ENCODE data around the gene GTF3C6.

GRCh38 chr6:110949679-110950285 lies 8.7 kb upstream of the GTF3C6 start:
- TF ChIP-seq SIN3A (IDR thresholded peaks at IDR 0.05; ENCODE audit: borderline replicate concordance, insufficient read depth, low read length) (no peak), TAF1 (IDR thresholded peaks at IDR 0.05; ENCODE audit: borderline replicate concordance, insufficient read depth, low read length) (no peak), POLR2AphosphoS5 (IDR thresholded peaks at IDR 0.05; ENCODE audit: low read depth, low read length) (no peak), FOXP2 (optimal IDR thresholded peaks at IDR 0.05; ENCODE audit: borderline replicate concordance, extremely low read depth, extremely low read length, insufficient read depth) (no peak)
- TF ChIP-seq, protein P1, sequence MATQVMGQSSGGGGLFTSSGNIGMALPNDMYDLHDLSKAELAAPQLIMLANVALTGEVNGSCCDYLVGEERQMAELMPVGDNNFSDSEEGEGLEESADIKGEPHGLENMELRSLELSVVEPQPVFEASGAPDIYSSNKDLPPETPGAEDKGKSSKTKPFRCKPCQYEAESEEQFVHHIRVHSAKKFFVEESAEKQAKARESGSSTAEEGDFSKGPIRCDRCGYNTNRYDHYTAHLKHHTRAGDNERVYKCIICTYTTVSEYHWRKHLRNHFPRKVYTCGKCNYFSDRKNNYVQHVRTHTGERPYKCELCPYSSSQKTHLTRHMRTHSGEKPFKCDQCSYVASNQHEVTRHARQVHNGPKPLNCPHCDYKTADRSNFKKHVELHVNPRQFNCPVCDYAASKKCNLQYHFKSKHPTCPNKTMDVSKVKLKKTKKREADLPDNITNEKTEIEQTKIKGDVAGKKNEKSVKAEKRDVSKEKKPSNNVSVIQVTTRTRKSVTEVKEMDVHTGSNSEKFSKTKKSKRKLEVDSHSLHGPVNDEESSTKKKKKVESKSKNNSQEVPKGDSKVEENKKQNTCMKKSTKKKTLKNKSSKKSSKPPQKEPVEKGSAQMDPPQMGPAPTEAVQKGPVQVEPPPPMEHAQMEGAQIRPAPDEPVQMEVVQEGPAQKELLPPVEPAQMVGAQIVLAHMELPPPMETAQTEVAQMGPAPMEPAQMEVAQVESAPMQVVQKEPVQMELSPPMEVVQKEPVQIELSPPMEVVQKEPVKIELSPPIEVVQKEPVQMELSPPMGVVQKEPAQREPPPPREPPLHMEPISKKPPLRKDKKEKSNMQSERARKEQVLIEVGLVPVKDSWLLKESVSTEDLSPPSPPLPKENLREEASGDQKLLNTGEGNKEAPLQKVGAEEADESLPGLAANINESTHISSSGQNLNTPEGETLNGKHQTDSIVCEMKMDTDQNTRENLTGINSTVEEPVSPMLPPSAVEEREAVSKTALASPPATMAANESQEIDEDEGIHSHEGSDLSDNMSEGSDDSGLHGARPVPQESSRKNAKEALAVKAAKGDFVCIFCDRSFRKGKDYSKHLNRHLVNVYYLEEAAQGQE (IDR thresholded peaks at IDR 0.05; ENCODE audit: insufficient read depth in 1 of 2, low read depth in 2 of 2, low read length in 2 of 2), result no peak
